GM12874 (cell line): Measurements from ENCODE around the gene NIPSNAP2.
A peak's percentile ranks its signal among the peaks of the same experiment; 100 is the strongest.

ENCODE experiments used
- CTCF ChIP-seq: IDR thresholded peaks from 2 replicates; pipeline ENCODE4 v1.5.1; 2011; ENCODE audit warnings: low read depth, mild to moderate bottlenecking, control low read depth, low read length, moderate library complexity; ENCODE audit not compliant: insufficient read depth

NIPSNAP2 gene

GRCh38 chr7:55964261-55965099 is at the start of gene NIPSNAP2:
Gene NIPSNAP2, plus strand, starts transcription at chr7:55964585. Its CDS starts 25 bp downstream, at chr7:55964610.
- peak; percentile 69 for TF ChIP-seq CTCF

- no peak for TF ChIP-seq CTCF
Measured at GRCh38 chr7:55917771-55918170, 46.6 kb upstream of the NIPSNAP2 start.

DNA sequence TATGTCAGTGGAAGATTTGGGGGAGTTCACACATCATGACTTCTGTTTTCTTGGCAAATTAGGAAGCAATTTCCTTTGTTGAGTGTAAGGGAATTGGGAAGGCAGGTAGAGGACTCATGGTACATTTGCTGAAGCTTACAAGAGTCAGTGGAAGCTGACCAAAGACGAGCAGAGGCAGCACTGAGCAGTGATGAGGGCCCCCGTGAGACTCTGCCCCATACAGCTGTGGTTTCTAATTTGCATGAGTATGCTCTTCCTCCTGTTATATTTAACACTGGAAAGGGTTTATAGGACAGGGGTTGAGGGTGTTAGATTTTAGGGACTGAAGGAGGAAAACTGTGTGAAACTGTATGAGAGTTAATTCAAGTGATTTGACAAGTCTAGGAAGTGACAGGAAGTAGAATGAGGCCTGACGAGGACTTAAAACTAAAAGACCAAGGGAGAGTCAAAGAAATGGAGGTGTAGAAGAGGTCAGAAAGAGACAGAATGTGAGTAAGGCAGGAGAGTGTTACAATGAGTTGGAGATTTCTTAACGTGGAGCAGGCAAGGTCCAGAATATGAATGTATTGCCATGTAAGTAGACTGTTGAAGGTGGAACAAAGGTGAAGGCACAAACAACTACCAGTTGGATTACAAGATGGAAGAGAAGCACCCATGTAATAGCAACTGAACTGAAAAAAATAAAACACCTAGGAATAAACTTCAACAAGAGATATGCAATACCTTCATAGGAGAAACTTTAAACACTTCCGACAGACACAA is 36.2 kb upstream of the NIPSNAP2 start:
- no peak for TF ChIP-seq CTCF

DNA sequence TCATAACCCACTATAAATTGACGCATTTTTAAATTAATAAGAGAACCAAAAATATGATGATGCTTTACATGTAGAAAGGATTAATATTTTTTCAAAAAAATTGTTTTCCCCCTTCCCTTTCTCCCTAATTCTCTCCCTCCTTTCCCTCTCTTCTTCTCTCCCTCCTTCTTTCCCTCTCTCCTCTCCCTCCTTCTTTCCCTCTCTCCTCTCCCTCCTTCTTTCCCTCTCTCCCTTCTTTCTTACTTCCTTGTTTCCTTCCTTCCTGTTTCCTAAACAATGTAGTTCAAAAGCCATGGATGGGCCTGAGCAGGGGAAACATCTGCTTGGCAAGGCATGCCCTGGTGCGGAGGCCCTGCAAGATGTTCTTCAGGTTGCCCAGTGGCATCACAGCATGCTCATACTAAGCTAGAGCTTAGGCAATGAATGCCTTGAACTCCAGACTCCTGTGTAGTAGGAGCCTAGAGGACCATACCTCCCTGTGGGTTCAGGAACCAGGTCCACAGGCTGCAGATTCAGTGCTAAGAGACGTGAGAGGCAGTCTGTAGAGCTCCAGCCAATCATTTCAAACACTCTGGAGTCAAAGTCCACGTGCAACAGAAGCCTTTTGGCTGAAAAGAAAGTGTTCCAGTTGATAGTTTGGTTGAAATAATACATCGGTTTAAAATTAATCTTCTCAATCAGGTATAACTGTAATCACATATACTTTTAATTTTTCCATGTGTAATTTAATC is 32.8 kb upstream of the NIPSNAP2 start:
- no peak for TF ChIP-seq CTCF

DNA sequence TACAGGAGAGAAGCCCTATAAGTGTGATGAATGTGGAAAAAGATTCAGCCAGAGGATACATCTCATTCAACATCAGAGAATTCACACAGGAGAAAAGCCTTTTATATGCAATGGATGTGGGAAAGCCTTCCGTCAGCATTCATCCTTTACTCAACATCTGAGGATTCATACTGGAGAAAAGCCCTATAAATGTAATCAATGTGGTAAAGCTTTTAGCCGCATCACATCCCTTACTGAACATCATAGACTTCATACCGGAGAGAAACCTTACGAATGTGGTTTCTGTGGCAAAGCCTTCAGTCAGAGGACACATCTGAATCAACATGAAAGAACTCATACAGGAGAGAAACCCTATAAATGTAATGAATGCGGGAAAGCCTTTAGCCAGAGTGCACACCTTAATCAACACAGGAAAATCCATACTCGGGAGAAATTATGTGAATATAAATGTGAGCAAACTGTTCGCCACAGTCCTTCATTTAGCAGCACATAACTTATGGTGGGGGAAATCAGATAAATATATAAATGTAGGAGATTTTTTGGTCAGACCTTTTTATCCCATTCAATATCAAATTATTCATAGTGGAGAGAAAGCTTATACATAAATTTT is 24.8 kb upstream of the NIPSNAP2 start:
- no peak for TF ChIP-seq CTCF

GRCh38 chr7:55946545-55946944 is 17.8 kb upstream of the NIPSNAP2 start:
- no peak for TF ChIP-seq CTCF
